DND-41 (cell line): ENCODE results near the gene EDIL3.

Experiments
- ATAC-seq: fragments of 200-7000 bp; cut with Tn5 transposase; 3 replicates; pipeline ENCODE4 v1.9.1; 2021; ENCODE audit warnings: low read depth; ENCODE audit not compliant: insufficient read depth
- DNase-seq: peaks from one replicate; pipeline ENCODE4 v3.0.0-alpha.2; 2020
- H2AFZ ChIP-seq: 2 replicates; pipeline ENCODE4 v1.6.0; 2012; ENCODE audit warnings: low read depth, low read length
- H3K27ac ChIP-seq: 2 replicates; pipeline ENCODE4 v1.5.1; 2012; ENCODE audit warnings: low read length, inconsistent platforms
- H3K27me3 ChIP-seq: fragments of 200-600 bp; sonication (generic); 2 replicates; pipeline ENCODE4 v1.6.0; 2012; ENCODE audit warnings: low read length, mild to moderate bottlenecking, inconsistent platforms; ENCODE audit not compliant: insufficient read depth, poor library complexity
- H3K36me3 ChIP-seq: 2 replicates; pipeline ENCODE4 v1.5.1; 2012; ENCODE audit warnings: low read length, inconsistent platforms; ENCODE audit not compliant: insufficient read depth
- H3K4me1 ChIP-seq: 2 replicates; pipeline ENCODE4 v1.5.1; 2012; ENCODE audit warnings: mild to moderate bottlenecking, low read length; ENCODE audit not compliant: insufficient read depth
- H3K4me2 ChIP-seq: 2 replicates; pipeline ENCODE4 v1.6.0; 2012; ENCODE audit warnings: mild to moderate bottlenecking, moderate library complexity, low read length, inconsistent platforms; ENCODE audit not compliant: insufficient read depth
- H3K4me3 ChIP-seq, 2 experiments: fragments of 200-600 bp in 1 of 2; shearing (Covaris generic) in 1 of 2; 2 replicates each; pipeline ENCODE4 v1.5.1; 2012 to 2016; ENCODE audit warnings: inconsistent platforms in 2 of 2, low read length in 2 of 2, mild to moderate bottlenecking in 2 of 2, low read depth in 1 of 2, moderate library complexity in 1 of 2
- H3K79me2 ChIP-seq: 2 replicates; pipeline ENCODE4 v1.6.0; 2012; ENCODE audit warnings: low read length, inconsistent platforms; ENCODE audit not compliant: insufficient read depth
- H3K9ac ChIP-seq: 2 replicates; pipeline ENCODE4 v1.6.0; 2012; ENCODE audit warnings: low read depth, mild to moderate bottlenecking, inconsistent platforms, low read length, moderate library complexity
- H3K9me3 ChIP-seq: 2 replicates; pipeline ENCODE4 v1.5.1; 2012; ENCODE audit warnings: low read length, moderate library complexity, mild to moderate bottlenecking, inconsistent platforms; ENCODE audit not compliant: insufficient read depth, severe bottlenecking
- H4K20me1 ChIP-seq: 2 replicates; pipeline ENCODE4 v1.6.0; 2012; ENCODE audit warnings: low read length; ENCODE audit not compliant: insufficient read depth
- EZH2 ChIP-seq: IDR thresholded peaks from 3 replicates; pipeline ENCODE4 v1.6.1; 2012; ENCODE audit warnings: borderline replicate concordance, low read depth, mild to moderate bottlenecking, moderate library complexity, low read length, inconsistent platforms; ENCODE audit not compliant: severe bottlenecking
- TF ChIP-seq, protein P1 (sequence below): IDR thresholded peaks from 2 replicates; pipeline ENCODE4 v1.5.1; 2012; ENCODE audit warnings: borderline replicate concordance, low read length, moderate library complexity, mild to moderate bottlenecking; ENCODE audit not compliant: poor library complexity, severe bottlenecking; ENCODE audit errors: extremely low read depth

The EDIL3 gene

DNA sequence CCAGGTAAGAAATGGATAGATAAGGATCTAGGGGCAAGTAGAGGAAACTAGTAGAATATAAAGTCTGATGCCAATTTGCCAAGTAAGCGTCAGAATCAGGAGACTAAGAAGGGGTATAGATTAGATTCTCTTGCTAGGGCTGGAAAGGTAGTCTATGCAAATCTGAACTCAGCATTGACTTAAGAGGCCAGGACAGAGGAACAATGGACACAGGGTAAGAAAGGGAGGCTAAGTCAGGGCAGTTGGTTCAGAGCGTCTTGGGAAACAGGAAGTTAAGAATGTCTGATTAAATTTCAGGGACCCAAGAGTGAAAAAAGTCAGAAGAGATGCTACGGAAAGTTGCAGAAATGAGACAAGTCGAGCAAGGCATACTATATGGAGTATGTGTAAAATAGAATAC is 400.8 kb downstream of the EDIL3 start:
- H3K9ac ChIP-seq, result no peak overlapping the region
- H3K27ac ChIP-seq, result no peak overlapping the region
- H3K36me3 ChIP-seq, result no peaks in the 10 kb centered on the region
- H3K9me3 ChIP-seq, result no peaks in the 10 kb centered on the region
- no peak overlapping the region for H2AFZ ChIP-seq
- H3K27me3 ChIP-seq, result no peaks in the 10 kb centered on the region
- H3K4me2 ChIP-seq, result no peak overlapping the region
- no peaks in the 10 kb centered on the region for H4K20me1 ChIP-seq
- DNase-seq (no peak), ATAC-seq (no peak)
- H3K4me1 ChIP-seq, result no peaks in the 10 kb centered on the region
- H3K4me3 ChIP-seq, result no peak overlapping the region
- TF ChIP-seq, protein P1, sequence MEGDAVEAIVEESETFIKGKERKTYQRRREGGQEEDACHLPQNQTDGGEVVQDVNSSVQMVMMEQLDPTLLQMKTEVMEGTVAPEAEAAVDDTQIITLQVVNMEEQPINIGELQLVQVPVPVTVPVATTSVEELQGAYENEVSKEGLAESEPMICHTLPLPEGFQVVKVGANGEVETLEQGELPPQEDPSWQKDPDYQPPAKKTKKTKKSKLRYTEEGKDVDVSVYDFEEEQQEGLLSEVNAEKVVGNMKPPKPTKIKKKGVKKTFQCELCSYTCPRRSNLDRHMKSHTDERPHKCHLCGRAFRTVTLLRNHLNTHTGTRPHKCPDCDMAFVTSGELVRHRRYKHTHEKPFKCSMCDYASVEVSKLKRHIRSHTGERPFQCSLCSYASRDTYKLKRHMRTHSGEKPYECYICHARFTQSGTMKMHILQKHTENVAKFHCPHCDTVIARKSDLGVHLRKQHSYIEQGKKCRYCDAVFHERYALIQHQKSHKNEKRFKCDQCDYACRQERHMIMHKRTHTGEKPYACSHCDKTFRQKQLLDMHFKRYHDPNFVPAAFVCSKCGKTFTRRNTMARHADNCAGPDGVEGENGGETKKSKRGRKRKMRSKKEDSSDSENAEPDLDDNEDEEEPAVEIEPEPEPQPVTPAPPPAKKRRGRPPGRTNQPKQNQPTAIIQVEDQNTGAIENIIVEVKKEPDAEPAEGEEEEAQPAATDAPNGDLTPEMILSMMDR, result no peak
- TF ChIP-seq EZH2, result no peak
- H3K79me2 ChIP-seq, result no peaks in the 10 kb centered on the region

DNA sequence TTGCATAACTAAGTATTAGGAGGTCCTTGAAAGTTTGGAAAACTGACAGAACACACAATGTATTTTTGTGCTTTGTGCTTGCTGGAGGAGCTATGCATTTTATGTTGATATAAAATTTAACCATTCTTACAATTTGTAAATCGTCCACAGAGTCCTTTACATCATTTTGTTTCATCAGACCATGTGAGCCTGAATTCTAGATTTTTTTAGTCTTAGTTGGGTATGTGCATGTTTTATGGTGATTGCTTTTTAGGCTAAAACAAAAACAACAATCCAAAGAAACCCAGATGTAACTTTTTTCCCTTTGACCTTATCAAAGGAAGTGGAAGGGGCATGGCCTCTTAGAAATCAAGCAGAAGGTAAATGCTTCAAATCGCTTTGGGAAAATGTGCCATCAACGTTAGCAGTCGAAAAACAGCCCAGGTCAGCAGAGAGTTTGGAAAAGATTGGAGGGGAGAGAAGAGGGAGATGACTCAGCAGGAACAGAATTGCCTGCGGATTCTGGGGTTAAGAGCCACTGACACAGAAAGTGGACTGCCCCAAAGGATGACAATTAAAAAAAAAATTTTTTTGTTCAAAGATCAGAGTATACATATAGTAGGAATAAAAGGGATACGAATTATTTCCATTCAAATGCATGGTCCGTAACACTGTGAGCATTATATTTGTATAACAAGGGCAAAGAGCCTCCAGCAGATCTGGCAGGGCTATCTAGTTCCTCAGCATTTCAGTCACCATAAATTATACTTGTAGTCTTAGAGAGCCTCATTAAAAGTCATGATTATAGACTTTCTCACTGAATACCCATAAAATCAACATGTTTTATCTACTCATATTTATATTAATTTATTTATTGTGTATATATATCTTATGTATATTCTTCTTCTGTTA is 410.5 kb downstream of the EDIL3 start:
- Histone ChIP-seq H3K9ac (no peak overlapping the region), H3K4me1 (no peaks in the 10 kb centered on the region), H4K20me1 (no peaks in the 10 kb centered on the region), H3K27ac (no peak overlapping the region), H3K9me3 (no peaks in the 10 kb centered on the region), H3K27me3 (no peaks in the 10 kb centered on the region), H3K36me3 (no peaks in the 10 kb centered on the region), H2AFZ (no peak overlapping the region), H3K4me3 (no peak overlapping the region), H3K4me2 (no peak overlapping the region), H3K79me2 (no peaks in the 10 kb centered on the region)
- DNase-seq (no peak), ATAC-seq (no peak)
- TF ChIP-seq, protein P1, result no peak

DNA sequence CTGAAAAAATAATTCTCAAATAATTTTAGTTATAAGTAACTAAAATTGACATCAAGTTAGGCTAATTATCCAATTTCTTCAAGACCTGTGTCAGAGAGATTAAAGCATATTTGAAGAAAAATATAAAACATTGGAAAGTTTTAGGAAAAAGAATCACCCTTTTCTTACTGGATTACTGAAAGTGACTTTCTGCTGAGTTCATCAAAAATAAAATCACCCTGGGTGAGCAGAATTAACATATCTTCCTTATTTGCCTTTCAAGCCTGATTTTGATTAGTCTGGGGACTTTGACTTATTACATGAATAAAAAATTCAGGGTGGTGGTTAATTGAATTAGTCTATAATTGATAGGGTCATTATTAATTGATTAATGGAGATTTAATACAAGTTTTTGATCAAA is 411.8 kb downstream of the EDIL3 start:
- no peak overlapping the region for H3K27ac ChIP-seq
- no peak for ATAC-seq

More for the DNA sequence above, 411.8 kb downstream of the EDIL3 start:
- no peak overlapping the region for H2AFZ ChIP-seq
- no peaks in the 10 kb centered on the region for H3K9me3 ChIP-seq
- no peak overlapping the region for H3K4me3 ChIP-seq
- DNase-seq, result no peak
- no peaks in the 10 kb centered on the region for H4K20me1 ChIP-seq
- no peaks in the 10 kb centered on the region for H3K4me1 ChIP-seq
- TF ChIP-seq, protein P1, result no peak
- TF ChIP-seq EZH2, result no peak
- no peak overlapping the region for H3K9ac ChIP-seq
- H3K27me3 ChIP-seq, result no peaks in the 10 kb centered on the region
- no peaks in the 10 kb centered on the region for H3K36me3 ChIP-seq
- H3K79me2 ChIP-seq, result no peaks in the 10 kb centered on the region
- H3K4me2 ChIP-seq, result no peak overlapping the region
